NCI-H2196 (cell line): Measurements from ENCODE around the gene BTG4.

ENCODE experiments used
- DNase-seq: peaks from one replicate; lab custom pipeline; 2025; ENCODE audit not compliant: unreplicated experiment; lab: John Stamatoyannopoulos, UW

Gene BTG4

DNA sequence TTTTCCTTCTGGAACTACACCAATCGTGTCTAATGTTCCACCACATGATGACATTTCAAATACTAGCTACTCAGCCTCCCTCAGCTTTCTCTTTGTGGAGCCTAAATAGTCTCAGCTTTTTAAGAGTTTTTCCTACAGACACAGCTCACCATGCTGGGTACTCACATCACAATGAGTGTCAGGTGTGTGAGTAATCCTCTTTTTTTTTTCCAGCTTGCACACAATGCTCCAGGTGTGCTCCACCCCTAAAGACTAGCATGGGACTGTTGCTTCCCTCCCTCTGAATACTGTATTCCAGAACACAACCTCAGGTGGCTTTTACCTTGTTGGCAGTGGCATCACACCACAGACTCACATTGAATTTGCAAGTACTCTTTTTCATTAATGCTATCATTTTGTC, 11.7 kb downstream of the BTG4 start:
- no peak for DNase-seq

- no peak for DNase-seq
These were observed 12.7 kb downstream of the BTG4 start for GRCh38 chr11:111499483-111499882.

DNA sequence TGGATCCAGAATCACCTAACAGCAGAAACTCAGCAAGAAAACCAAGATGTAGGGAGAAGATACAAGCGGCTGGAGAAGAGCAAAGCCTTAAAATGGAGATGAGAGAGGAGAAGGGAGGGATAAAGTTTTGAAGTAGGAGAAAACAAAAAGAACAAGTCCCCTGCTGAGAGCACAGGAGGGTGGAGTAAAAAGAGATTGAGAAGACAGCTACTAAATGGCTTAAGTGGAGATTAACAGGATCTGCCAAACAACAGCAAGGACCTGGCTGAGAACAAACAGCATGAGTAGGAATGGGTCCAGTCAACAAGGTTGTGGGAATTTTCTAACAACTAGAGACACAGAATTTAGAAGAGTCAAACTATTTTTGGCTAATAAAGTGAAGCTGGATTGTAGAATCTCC, 18.1 kb downstream of the BTG4 start:
- DNase-seq, result no peak

- no peak for DNase-seq
These were observed 21.7 kb downstream of the BTG4 start for GRCh38 chr11:111490496-111490895.

DNA sequence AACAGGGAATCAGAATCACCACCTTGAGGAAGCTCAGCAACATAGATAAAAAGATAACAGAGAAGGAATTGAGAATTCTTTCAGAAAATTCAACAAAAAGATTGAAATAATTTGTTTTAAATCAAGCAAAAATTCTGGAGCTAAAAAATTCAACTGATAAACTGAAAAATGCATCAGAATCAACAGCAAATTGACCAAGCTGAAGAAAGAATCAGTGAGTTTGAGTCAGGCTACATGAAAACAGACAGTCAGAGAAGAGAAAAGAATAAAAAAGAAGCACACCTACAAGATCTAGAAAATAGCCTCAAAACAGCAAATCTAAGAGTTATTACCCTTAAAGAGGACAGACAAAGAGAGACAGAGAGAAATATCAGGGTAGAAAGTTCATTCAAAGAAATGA, 28.8 kb downstream of the BTG4 start:
- no peak for DNase-seq

DNA sequence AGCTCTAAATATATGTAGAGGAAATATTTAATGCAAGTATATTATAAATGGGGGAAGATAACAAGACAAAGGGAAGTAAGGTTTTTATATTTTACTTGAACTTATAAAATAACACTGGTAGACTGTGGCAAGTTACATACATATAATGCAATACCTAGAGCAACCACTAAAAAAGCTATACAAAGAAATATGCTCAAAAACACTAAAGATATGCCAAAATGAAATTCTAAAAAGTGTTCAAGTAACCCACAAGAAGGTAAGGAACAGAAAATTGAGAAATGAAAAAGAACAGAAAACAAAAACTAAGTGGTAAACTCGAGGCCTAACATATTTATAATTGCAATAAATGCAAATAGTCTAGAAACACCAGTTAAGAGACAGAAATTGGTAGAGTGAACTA, 32.5 kb downstream of the BTG4 start:
- no peak for DNase-seq

DNA sequence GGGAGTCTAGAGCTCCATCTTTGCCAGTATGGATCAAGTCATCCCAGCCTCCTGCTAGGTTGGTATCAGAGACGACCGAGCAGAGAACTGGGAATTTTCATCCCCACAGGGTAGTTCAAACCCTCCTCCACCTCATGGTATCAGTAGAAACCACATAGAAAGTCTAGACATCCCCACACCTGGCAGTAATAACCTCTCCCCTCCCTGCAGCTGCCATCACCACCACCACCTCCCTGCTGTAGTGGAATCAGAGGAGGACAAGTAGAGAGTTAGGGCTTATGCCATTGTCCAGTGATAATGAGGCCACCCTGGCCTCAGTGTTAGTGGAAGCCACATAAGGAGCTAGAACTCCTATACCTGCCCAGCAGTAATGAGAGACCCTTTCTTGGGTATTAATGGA, 34.3 kb downstream of the BTG4 start:
- no peak for DNase-seq

GRCh38 chr11:111476956-111477355, 35.2 kb downstream of the BTG4 start:
- no peak for DNase-seq

GRCh38 chr11:111476366-111476765, 35.8 kb downstream of the BTG4 start:
- no peak for DNase-seq

- DNase-seq, result no peak
These were observed 37.8 kb downstream of the BTG4 start for GRCh38 chr11:111474432-111474831.

GRCh38 chr11:111472228-111472627, 40.0 kb downstream of the BTG4 start:
- no peak for DNase-seq

DNA sequence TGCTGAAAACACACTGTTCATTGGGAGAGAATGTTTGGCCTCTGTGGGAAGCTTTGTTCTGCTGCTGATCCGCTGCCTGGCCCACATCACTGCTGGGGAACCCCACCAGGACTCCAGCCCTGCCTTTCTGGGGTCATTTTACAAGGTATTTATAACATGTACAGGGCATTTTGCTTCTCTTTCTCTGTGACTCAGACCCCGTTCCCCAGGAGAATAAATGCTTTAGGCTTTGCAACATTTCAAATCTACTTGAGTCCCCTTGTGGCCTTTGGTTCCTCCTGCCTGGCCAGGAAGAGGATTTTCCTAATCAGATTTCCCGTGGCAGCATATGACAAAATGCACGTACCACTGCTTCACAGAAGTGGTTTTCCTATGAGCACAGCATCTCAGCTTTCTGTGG, 43.0 kb downstream of the BTG4 start:
- no peak for DNase-seq

DNA sequence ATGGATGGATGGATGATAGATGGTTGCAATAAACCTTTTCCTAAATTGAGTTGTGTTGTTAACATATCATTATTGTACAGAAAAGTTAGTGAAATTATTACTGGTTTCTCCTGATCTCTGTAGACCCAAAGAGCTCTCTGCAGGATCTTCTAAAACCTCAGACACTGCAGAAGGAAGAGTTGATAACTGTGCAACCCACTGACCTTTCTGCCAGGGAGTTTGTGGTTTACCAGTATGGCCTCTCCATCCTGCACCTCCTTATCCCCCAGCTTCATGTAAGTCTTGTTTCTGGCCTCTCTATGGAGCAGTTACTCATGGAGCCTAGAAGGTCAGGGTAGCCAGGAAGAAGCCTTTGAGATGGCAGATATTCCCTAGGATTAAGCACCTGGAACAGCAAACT, 45.6 kb downstream of the BTG4 start:
- no peak for DNase-seq

DNA sequence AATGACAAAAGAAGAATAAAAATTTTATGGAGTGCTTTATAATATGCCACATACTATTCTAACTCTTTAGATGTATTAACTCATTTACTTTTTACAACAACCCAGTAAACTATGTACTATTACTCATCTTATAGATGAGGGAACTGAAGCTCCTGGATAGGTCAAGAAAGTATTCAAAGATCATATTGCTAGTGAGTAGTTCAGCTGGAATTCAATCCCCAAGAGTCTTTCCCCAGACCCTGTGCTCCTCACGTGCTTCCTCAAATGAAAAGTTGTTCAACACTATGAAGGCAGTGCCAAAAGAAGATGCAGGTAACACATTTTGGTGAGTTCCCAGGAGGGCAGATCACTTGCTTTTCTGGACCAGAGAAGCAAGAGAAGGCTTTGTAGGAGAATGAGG, 46.8 kb downstream of the BTG4 start:
- DNase-seq, result no peak

DNA sequence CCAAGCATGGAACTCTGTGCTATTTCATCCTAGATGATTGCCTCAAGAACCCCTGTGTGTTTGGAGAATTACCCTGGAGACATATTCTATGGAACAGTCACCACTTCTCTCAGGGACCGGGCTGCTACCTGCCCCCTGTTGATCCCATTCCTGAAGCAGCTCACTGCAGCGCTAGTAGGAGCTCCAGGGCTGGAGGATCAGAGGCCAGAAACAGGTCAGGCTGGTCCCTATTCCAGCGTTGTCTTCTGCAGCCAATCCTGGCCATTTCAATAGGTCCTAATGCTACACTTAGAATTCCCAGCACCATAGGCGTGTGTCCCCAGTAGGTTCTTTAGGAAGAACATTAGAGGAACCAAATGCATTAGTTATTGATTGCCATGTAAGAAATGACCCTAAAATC, 48.9 kb downstream of the BTG4 start:
- no peak for DNase-seq

DNA sequence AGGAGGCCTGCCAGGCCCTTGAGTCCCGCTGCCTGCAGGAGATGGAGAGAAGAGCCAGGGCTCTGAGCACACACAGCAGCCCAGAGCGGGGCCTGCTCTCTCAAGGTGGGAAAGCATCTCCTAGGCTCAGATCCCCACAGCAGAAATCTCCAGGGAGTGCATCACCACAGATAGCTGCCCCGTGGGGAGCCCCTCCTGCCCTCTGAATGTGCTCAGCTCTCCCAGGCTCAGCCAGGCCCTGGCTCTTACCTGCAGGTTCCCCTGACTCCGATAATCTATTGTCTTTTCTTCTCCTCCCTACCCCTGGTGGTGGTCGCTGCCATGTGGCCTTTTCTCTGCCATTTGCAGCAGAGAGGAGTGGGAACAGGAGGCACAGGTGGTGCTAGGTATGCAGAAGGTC, 49.9 kb downstream of the BTG4 start:
- DNase-seq, result no peak

DNA sequence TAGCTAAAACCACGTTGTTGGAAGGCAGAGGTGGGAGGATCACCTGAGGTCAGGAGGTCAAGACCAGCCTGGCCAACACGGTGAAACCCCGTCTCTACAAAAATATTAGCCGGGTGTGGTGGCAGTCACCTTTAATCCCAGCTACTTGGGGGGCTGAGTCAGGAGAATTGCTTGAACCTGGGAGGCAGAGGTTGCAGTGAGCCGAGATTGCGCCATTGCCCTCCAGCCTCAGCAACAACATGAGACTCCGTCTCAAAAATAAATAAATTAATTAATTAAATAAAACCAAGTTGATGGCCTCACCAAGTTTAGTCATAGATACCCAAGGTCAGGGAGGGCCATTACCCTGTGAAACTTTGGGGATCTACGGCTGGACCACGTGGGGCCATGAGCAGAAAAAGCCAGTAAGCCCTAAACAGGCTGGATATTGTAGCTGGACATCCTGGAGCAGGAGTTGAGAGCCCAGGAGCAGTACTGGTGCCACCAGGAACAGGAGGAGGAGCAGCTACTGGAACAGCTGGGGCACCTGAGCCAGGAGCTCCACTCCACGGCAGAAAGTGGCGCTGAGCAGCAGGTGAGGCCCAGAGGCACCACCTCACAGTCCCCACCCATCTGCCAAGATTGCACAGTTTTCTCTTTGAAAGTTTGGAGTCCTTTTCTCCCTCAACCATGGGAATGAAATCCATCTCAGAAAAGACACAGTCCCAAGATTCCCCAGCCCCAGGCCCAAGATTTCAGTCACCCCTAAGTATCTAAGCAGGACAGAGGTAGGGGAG, 50.5 kb downstream of the BTG4 start:
- no peak for DNase-seq

- no peak for DNase-seq
These were observed 51.3 kb downstream of the BTG4 start for GRCh38 chr11:111460856-111461255.

GRCh38 chr11:111460340-111460739, 51.8 kb downstream of the BTG4 start:
- no peak for DNase-seq

DNA sequence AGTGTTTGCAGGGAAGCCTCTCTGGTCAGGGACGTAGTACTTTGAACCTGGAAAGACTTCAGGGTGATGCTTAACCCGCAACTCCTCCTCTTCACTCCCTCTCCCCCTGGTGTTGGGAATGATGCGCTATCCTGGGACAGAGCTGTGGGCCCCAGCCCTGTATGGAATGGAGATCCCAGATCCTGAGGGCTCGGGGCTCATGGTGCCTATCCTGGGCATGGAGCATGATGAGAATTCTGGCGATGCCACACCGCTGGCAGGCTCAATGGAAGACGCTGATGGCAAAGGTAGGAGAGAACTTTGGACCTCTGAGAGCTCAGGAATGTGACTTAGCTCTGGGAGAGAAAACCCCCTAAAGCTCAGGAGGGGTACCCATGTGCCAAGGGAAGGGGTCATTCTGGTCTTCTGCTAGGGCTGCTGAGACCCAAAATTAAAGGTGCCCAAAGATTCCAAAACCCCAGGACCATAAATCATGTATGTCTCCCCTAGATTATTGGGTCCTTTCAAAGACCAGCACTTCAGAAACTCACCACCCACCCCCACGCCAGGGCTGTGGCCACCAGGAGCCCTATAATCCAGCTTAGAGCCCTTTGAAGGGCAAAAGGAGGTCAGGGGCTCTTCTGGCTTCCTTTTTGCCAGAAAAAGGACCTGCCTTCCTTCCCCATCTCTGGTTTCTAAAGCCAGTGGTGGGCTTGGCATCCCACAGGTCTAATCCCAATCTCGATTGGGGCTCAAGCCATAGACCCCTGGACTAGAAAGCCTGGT, 52.5 kb downstream of the BTG4 start:
- DNase-seq, result no peak

DNA sequence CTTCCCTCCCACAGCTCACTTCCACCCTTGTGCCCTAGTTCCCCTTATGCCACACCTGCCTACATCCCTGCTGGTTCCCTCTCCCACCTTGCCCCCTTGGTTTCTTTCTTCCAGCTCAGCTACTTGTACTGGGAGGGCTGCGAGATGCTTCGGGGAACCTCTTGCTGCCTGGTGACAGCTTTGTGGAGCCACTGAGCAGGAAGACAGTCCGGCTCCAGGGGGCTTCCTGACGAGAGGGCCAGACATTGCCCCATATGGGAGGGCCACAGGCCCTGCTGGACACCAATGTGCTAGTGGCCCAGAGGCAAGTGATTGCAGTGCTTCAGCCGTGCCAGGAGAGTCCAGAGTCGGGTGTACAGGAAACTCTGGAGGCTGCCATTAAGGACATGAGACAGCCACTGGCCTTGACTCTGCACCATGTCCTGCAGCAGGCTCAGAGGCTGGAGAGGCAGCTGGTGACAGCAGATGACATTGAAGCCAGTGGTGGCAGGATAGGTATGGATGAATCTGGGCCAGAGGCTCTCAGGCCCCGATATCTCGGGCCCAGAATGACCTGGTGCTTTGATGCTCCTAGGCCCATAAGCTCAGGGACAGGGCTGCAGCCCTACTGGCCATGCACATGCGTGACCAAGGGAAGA, 54.3 kb downstream of the BTG4 start:
- no peak for DNase-seq
